HG03442 (cell line): ENCODE measurements around the gene ARSG.
"Not testable (repeated sequence)": the region's sequence is repeated elsewhere in the genome, so short reads cannot be mapped to it uniquely, and the experiment has no call there.

ENCODE experiments used
- ATAC-seq: cut with Tn5 transposase; IDR thresholded peaks from one replicate; pipeline ENCODE4 v1.9.1; 2021; ENCODE audit warnings: mild to moderate bottlenecking, moderate library complexity; ENCODE audit not compliant: unreplicated experiment

ARSG gene

GRCh38 chr17:68391561-68392268 lies 100.4 kb downstream of the ARSG start:
- no peak for ATAC-seq

DNA sequence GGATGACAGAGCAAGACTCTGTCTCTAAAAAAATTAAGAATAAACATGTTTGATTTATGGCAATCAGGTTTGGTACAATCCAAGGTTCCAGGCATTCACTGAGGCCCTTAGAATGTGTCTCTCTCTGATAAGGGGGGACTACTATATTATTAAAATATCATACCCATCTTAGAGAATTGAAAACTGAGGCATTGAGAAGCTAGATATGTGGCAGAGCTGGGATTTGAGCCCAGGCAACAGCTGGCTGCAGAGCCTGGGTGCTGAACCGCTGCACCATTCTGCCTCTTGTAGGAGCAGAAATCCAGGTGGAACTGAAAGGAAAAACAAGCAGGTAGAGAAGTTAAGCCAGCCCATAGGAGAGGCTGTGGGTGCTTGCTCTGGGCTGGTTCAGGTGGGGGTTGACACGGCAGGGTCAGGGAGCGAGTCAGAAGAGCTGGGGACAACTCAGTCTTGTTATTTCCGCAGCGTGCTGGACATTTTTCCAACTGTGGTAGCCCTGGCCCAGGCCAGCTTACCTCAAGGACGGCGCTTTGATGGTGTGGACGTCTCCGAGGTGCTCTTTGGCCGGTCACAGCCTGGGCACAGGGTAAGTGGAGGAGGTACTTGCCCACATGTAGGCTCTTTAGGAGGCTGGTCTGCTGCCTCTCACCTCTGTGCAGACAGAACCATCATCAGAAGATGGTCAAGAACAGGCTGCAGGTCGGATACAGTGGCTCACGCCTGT lies 103.5 kb downstream of the ARSG start:
- ATAC-seq = no peak

GRCh38 chr17:68396226-68397107 lies 105.2 kb downstream of the ARSG start:
- no peak for ATAC-seq

GRCh38 chr17:68397108-68397536 lies 105.8 kb downstream of the ARSG start:
- no peak for ATAC-seq

- peak; percentile 79 for ATAC-seq
Observed at GRCh38 chr17:68398691-68399637, 107.7 kb downstream of the ARSG start.

- no peak for ATAC-seq
Observed at GRCh38 chr17:68399638-68400403, 108.5 kb downstream of the ARSG start.

DNA sequence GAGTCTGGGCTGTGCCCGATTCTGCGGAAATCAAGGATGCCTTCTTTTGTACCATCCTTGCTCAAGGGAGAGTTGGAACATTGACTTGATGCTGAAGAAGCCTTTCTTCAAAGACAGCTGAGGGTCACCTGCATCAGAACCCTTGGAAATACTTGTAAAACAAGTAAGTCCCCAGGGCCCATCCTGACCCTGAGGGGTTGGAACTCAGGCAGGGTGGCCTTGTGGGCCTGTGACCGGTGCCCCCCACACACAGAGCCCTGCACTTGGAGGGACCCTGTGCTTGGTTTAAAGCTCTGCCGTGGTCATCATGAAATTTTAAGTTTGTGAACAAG lies 109.1 kb downstream of the ARSG start:
- ATAC-seq = no peak

GRCh38 chr17:68401288-68401687 lies 110.0 kb downstream of the ARSG start:
- ATAC-seq = no peak

DNA sequence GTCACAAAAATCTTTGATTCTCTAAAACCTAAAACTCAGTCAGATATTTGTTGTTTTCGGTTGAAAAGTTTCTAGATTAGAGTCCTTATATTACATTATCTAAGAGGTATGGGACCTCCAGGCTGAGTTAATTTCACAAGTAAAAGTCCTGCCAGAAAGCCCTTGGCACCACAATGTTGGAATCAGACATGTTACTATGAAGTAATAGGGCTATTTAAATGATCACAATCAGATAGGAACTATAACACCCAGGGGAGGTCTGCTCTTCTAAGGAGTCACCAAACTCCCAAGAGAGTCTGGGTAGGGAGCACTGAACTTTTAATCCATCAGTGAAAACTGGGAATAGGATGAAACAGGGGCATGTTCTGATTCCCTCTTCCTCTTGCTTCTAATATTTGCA lies 111.8 kb downstream of the ARSG start:
- no peak for ATAC-seq

DNA sequence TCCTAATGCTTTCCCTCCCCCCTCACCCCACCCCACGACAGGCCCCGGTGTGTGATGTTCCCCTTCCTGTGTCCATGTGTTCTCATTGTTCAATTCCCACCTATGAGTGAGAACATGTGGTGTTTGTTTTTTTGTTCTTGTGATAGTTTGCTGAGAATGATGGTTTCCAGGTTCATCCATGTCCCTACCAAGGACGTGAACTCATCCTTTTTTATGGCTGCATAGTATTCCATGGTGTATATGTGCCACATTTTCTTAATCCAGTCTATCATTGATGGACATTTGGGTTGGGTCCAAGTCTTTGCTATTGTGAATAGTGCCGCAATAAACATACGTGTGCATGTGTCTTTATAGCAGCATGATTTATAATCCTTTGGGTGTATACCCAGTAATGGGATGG lies 112.5 kb downstream of the ARSG start:
- not testable (repeated sequence) for ATAC-seq

DNA sequence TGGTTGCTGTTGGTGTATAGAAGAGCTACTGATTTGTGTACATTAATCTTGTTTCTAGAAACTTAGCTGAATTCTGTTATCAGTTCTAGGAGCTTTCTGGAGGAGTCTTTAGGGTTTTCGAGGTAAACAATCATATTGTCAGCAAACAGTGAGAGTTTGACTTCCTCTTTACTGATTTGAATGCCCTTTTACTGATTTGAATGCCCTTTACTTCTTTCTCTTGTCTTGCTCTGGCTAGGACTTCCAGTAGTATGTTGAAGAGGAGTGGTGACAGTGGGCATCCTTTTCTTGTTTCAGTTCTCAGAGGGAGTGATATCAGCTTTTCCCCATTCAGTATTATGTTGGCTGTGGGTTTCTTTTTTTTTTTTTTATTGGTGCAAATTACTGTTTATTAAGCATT lies 116.4 kb downstream of the ARSG start:
- ATAC-seq = not testable (repeated sequence)

- ATAC-seq = not testable (repeated sequence)
Observed at GRCh38 chr17:68413597-68414560, 122.6 kb downstream of the ARSG start.

DNA sequence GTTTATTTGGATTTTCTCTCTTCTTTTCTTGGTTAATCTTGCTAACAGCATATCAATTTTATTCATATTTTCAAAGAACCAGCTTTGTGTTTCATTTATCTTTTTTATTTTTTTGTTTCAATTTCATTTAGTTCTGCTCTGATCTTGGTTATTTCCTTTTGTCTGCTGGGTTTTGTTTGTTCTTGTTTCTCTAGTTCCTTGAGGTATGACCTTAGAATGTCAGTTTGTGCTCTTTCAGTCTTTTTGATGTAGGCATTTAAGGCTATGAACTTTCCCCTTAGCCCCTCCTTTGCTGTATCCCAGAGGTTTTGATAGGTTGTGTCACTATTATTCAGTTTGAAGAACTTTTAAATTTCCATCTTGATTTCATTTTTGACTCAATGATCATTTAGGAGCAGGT lies 123.6 kb downstream of the ARSG start:
- ATAC-seq = not testable (repeated sequence)

- ATAC-seq = no peak
Observed at GRCh38 chr17:68417317-68417716, 126.0 kb downstream of the ARSG start.

- no peak for ATAC-seq
Observed at GRCh38 chr17:68418876-68419275, 127.6 kb downstream of the ARSG start.

- ATAC-seq = no peak
Observed at GRCh38 chr17:68420065-68420464, 128.8 kb downstream of the ARSG start.

DNA sequence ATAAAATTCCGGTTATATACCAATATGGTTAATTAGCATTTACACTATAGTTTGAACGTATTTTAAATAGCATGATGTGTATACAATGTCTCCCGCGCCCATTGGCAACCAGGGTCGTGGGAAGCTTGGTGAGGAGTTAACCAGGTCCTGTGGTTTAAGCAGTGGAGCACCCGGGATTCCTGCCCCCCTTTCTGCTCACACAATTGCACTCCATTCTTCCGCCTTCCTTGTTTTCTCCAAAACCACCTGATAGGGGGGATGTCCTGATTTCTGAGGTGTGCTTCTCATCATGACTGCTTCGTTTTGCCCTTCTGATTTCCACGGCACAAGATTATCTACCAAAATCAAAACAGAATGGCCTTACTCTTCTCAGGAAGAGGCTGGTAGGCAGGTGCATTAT lies 130.2 kb downstream of the ARSG start:
- no peak for ATAC-seq

DNA sequence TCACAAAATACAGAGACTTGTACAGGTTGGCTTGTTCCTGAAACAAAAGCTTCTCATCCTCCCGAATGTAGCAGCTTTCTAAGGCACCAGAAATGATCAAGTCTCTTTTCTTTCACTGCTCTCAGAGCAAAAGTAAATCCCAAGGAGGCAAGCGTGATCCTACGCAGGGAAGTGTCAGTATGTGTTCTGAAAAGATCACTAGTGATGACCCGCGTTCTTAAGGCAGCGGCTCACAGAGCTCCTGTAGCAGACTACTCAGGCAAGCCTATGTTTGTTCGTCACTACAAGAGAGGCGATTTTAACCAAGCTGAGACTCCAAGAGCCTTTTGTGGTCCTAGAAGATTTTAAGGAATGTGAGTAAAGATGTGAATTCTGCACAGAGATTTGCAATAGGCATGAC lies 131.5 kb downstream of the ARSG start:
- ATAC-seq = no peak

GRCh38 chr17:68423251-68423650 lies 132.0 kb downstream of the ARSG start:
- no peak for ATAC-seq
